Ovary (tissue), 9 donors: ENCODE results near the gene ZNF497. TPM values are rescaled to one million over a fixed set of nuclear protein-coding genes. Genes with fewer than 3 reads are reported as not detected.

Experiments used
- DNase-seq, 5 donors: peaks; one replicate each; pipeline ENCODE4 v3.0.0-alpha.2; 2019 to 2020
- H3K27ac ChIP-seq, 2 donors: fragments of 200-600 bp; one replicate each; pipeline versions ENCODE4 v1.5.1 to v1.8.0; 2019 to 2022
- H3K27me3 ChIP-seq: fragments of 200-600 bp; one replicate; pipeline ENCODE4 v1.8.0; 2022
- H3K36me3 ChIP-seq: fragments of 200-600 bp; sonication (generic); one replicate; pipeline ENCODE4 v1.5.1; 2019
- H3K4me1 ChIP-seq: one replicate; pipeline ENCODE4 v1.8.1; 2013; ENCODE audit warnings: mild to moderate bottlenecking, moderate library complexity; ENCODE audit not compliant: insufficient read depth
- H3K4me3 ChIP-seq: fragments of 200-600 bp; sonication (generic); one replicate; pipeline ENCODE4 v1.5.1; 2017
- H3K9me3 ChIP-seq, 2 donors: fragments of 200-600 bp in 1 of 2; sonication (generic) in 1 of 2; one replicate each; pipeline versions ENCODE4 v1.5.1 to v1.8.1; 2013 to 2019; ENCODE audit warnings: mild to moderate bottlenecking in 1 of 2, moderate library complexity in 1 of 2
- CTCF ChIP-seq, 3 donors: fragments of 450-650 bp in 2 of 3; fragments of 200-600 bp in 1 of 3; IDR thresholded peaks; one replicate each; pipeline versions ENCODE4 v1.5.1 to v1.8.0; 2016 to 2022; ENCODE audit warnings: antibody characterized with exemption in 3 of 3, mild to moderate bottlenecking in 1 of 3
- EP300 ChIP-seq: sonication (generic); formaldehyde crosslinking; IDR thresholded peaks from one replicate; pipeline ENCODE4 v1.6.1; 2017; ENCODE audit warnings: antibody characterized with exemption
- POLR2A ChIP-seq: fragments of 450-650 bp; IDR thresholded peaks from one replicate; pipeline ENCODE4 v1.6.1; 2017; ENCODE audit warnings: antibody characterized with exemption, mild to moderate bottlenecking, moderate library complexity
- WGBS, 3 donors: extraction: QIAGEN DNeasy Blood & Tissue Kit in 1 of 3; methylation state at CpG; one replicate each; pipeline versions ENCODE4 v1.1.5 to v1.1.7; 2013 to 2017; 5-methylcytosine and 5-hydroxymethylcytosine counted together
- intact Hi-C, 4 donors: fragments of 100-400 bp; cut with DNase I; formaldehyde crosslinking; loops; one replicate each; pipeline versions ENCODE4 v1.11.0 to v1.15.1; 2022 to 2023
- polyA plus RNA-seq, 2 donors: library from polyadenylated mRNA; stranded (reverse); fragments of 200-250 nt in 1 of 2; fragments of 350-450 nt in 1 of 2; fragmentation: Illumina TruSeq in 1 of 2; extraction: RNeasy Lipid Tissue Mini Kit (QIAGEN cat#74804) in 1 of 2; gene quantifications; one replicate each; pipeline ENCODE4 v1.2.3, GENCODE V29; 2013 to 2014
- total RNA-seq, 7 donors: library from RNA; depleted of rRNA in 2 of 7; stranded (reverse); fragments of >200 nt in 2 of 7; fragmentation: NEBNext Ultra II Directional in 3 of 7; extraction: Animal tissue kit (Norgen Biotek cat#: 25700) in 3 of 7; gene quantifications; one replicate each; pipeline versions ENCODE4 v1.1.0 to v1.2.4, GENCODE V29; 2016 to 2023
- donor health status: DM: no; HTN: no; CAD: no; lungs with moderate emphysema.
- donor health status: DM: no; HTN: no; CAD: no.
- donor health status: Bipolar disorder and iron deficiency.
- donor health status: DM: yes; HTN: yes; CAD: no.
- donor health status: DM: no; HTN: no; CAD: no.
- donor health status: DM: yes; HTN: yes; CAD: no.

The ZNF497 gene
- total and polyA plus RNA-seq, 9 donors: 0.30 to 6.5 (median 3.2) TPM

GRCh38 chr19:58328999-58329398 lies 33.6 kb downstream of the ZNF497 start:
- peaks cover 15% of the 10 kb centered on the region for H3K4me1 ChIP-seq
- no peaks in the 10 kb centered on the region for H3K27me3 ChIP-seq
- no peaks in the 10 kb centered on the region for H3K9me3 ChIP-seq
- H3K4me3 ChIP-seq: no peak overlapping the region
- no peak for TF ChIP-seq CTCF (IDR thresholded peaks at IDR 0.05)
- TF ChIP-seq EP300: no peak
- TF ChIP-seq POLR2A: no peak
- intact Hi-C loops: loop anchor here in 1 of 4 donors (2.0 kb wide), 1 partner anchor 28 kb away; no protein-coding TSS in a partner anchor
- H3K36me3 ChIP-seq: no peaks in the 10 kb centered on the region
- H3K27ac ChIP-seq: no peak overlapping the region
- DNase-seq: no peak
- 53 to 64% (median 62%) methylated on average over 10 of the region's 10 CpGs for WGBS, 3 donors

- TF ChIP-seq EP300 (no peak), CTCF (IDR thresholded peaks at IDR 0.05) (no peak), POLR2A (peak; percentile 56)
- intact Hi-C loops: no loop called here
- Histone ChIP-seq H3K27me3 (no peaks in the 10 kb centered on the region), H3K9me3 (no peaks in the 10 kb centered on the region), H3K27ac (peak within 1 kb of the TSS; percentile 80 to 88), H3K4me1 (peaks cover 15% of the 10 kb centered on the region), H3K36me3 (no peaks in the 10 kb centered on the region), H3K4me3 (peak within 1 kb of the TSS; percentile 92)
- WGBS, 3 donors: 0 to 1% (median 1%) methylated on average over 54 to 62 of the region's 62 CpGs
- DNase-seq: peak; percentile 94 to 97 (median 96)
These were observed 35.4 kb downstream of the ZNF497 start, which contains the start of gene ZSCAN22 for GRCh38 chr19:58326914-58327726. TSS of gene ZSCAN22 (plus strand) at chr19:58326994. CDS start at chr19:58334803, 7,809 bp downstream.

GRCh38 chr19:58326501-58326913 lies 36.0 kb downstream of the ZNF497 start:
- no peaks in the 10 kb centered on the region for H3K27me3 ChIP-seq
- intact Hi-C loops: no loop called here
- 1 to 10% (median 3%) methylated on average over 9 of the region's 9 CpGs for WGBS, 3 donors
- no peaks in the 10 kb centered on the region for H3K36me3 ChIP-seq
- H3K27ac ChIP-seq: peak overlapping the region; percentile 80 to 88
- peak overlapping the region; percentile 92 for H3K4me3 ChIP-seq
- H3K4me1 ChIP-seq: peaks cover 15% of the 10 kb centered on the region
- DNase-seq: no peak
- no peaks in the 10 kb centered on the region for H3K9me3 ChIP-seq
- TF ChIP-seq EP300: no peak
- TF ChIP-seq POLR2A: no peak
- no peak for TF ChIP-seq CTCF (IDR thresholded peaks at IDR 0.05)

GRCh38 chr19:58325311-58326022 lies 37.1 kb downstream of the ZNF497 start:
- Histone ChIP-seq H3K27me3 (no peaks in the 10 kb centered on the region), H3K36me3 (no peaks in the 10 kb centered on the region), H3K4me3 (peak overlapping the region; percentile 1), H3K9me3 (no peaks in the 10 kb centered on the region), H3K27ac (no peak overlapping the region), H3K4me1 (peaks cover 15% of the 10 kb centered on the region)
- WGBS, 3 donors: 83 to 86% (median 84%) methylated on average over 6 of the region's 6 CpGs
- TF ChIP-seq EP300: no peak
- no peak for TF ChIP-seq CTCF (IDR thresholded peaks at IDR 0.05)
- TF ChIP-seq POLR2A: no peak
- intact Hi-C loops: no loop called here
- DNase-seq: no peak
